Measurements from ENCODE around the gene GNAZ.

GRCh38 chr22:23113067-23113846 lies 42.9 kb downstream of the GNAZ start:
- no peak for TF ChIP-seq CTCF (IDR thresholded peaks at IDR 0.05; ENCODE audit: insufficient read depth, low read length, poor library complexity, severe bottlenecking)
- TF ChIP-seq EZH2phosphoT487 (conservative IDR thresholded peaks at IDR 0.05; ENCODE audit: low read length) = no peak

All from SU-DHL-6 (cell line).